Gastroesophageal sphincter (tissue), 3 donors: ENCODE data around the gene CELF2.

Experiments used
- EP300 ChIP-seq: sonication (generic); formaldehyde crosslinking; IDR thresholded peaks from one replicate; pipeline ENCODE4 v1.6.1; 2017; ENCODE audit warnings: antibody characterized with exemption, mild to moderate bottlenecking
- POLR2A ChIP-seq, 2 donors: fragments of 450-650 bp; IDR thresholded peaks; one replicate each; pipeline ENCODE4 v1.6.1; 2017; ENCODE audit warnings: antibody characterized with exemption in 2 of 2, mild to moderate bottlenecking in 2 of 2, moderate library complexity in 1 of 2
- POLR2AphosphoS5 ChIP-seq: sonication (generic); formaldehyde crosslinking; IDR thresholded peaks from one replicate; pipeline ENCODE4 v1.6.1; 2017; ENCODE audit warnings: antibody characterized with exemption
- TF ChIP-seq, protein P1 (sequence below), 4 experiments: fragments of 200-600 bp in 2 of 4; fragments of 450-650 bp in 2 of 4; sonication (generic) in 1 of 4; IDR thresholded peaks; one replicate each; pipeline ENCODE4 v1.5.1; 2017 to 2019; ENCODE audit warnings: antibody characterized with exemption in 4 of 4, mild to moderate bottlenecking in 2 of 4, moderate library complexity in 2 of 4

DNA sequence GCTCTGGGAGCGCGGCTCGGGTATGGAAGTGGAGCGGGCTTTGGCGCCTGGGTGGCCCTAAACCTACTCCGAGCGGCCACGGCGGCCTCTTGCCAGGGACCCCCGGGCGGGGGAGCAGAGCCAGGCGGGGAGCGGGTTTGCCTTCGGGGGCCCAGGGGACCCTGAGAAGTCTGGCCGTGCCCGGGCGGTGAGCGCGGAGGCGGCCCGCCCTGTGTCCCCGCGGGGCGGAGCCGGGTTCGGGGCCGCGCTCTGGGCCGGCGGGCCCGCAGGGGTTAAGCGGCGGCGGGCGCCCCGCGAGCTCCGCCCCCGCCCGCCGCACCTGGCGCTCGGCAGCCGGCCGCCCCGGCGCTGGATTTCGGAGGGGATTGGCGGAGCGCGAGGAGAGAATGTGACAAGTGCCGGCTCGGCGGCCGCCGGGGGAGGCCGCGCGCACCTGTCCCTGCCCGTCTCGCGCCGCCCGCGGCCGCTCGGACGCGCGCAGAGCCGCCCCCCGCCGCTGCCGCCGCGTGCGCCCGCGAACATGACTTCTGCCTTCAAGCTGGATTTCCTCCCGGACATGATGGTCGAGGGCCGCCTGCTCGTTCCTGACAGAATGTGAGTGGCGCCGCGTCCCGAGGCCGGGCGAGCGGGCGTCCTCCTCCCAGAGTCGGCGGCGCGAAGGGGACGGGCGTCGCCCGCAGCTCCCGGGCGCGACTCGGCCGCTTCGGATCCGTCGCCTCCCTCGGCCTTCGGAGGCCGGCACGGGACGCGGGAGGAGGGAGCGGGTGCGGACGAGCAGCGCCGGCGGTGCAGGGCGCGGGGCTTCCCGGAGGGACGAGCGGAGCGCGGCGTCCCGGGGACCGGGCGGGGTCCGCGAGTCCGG, at the start of gene CELF2:
- TF ChIP-seq, protein P1, sequence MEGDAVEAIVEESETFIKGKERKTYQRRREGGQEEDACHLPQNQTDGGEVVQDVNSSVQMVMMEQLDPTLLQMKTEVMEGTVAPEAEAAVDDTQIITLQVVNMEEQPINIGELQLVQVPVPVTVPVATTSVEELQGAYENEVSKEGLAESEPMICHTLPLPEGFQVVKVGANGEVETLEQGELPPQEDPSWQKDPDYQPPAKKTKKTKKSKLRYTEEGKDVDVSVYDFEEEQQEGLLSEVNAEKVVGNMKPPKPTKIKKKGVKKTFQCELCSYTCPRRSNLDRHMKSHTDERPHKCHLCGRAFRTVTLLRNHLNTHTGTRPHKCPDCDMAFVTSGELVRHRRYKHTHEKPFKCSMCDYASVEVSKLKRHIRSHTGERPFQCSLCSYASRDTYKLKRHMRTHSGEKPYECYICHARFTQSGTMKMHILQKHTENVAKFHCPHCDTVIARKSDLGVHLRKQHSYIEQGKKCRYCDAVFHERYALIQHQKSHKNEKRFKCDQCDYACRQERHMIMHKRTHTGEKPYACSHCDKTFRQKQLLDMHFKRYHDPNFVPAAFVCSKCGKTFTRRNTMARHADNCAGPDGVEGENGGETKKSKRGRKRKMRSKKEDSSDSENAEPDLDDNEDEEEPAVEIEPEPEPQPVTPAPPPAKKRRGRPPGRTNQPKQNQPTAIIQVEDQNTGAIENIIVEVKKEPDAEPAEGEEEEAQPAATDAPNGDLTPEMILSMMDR (IDR thresholded peaks at IDR 0.05), result no peak
- peak; percentile 23 to 76 for TF ChIP-seq POLR2A (IDR thresholded peaks at IDR 0.05)
- TF ChIP-seq POLR2AphosphoS5, result no peak
- TF ChIP-seq EP300, result no peak
